ENCODE measurements around the gene FBXO4.

GRCh38 chr5:41956943-41957342, 31.9 kb downstream of the FBXO4 start:
- TF ChIP-seq CTCF (conservative IDR thresholded peaks at IDR 0.05; ENCODE audit: low read depth in 2 of 2): no peak
- TF ChIP-seq POLR2AphosphoS5 (IDR thresholded peaks at IDR 0.05; ENCODE audit: low read depth): no peak
- TF ChIP-seq REST (IDR thresholded peaks at IDR 0.05; ENCODE audit: unreplicated experiment): no peak
- TF ChIP-seq EZH2 (IDR thresholded peaks at IDR 0.05; ENCODE audit: low read depth, unreplicated experiment): no peak
- no peak for TF ChIP-seq EZH2phosphoT487 (IDR thresholded peaks at IDR 0.05; ENCODE audit: unreplicated experiment)

All from GM23338 (cell line).